GM12801 (cell line): ENCODE data around the gene KCNMA1.

Experiments
- CTCF ChIP-seq: IDR thresholded peaks from one replicate; pipeline ENCODE4 v1.5.1; 2011; ENCODE audit warnings: control low read depth; ENCODE audit not compliant: insufficient read length; ENCODE audit errors: extremely low read depth

KCNMA1 gene

GRCh38 chr10:77251297-77252013 is 386.2 kb downstream of the KCNMA1 start:
- no peak for TF ChIP-seq CTCF

GRCh38 chr10:77249901-77250459 is 387.6 kb downstream of the KCNMA1 start:
- no peak for TF ChIP-seq CTCF

- no peak for TF ChIP-seq CTCF
Measured at GRCh38 chr10:77248104-77248790, 389.4 kb downstream of the KCNMA1 start.

- TF ChIP-seq CTCF = no peak
Measured at GRCh38 chr10:77247031-77247990, 390.3 kb downstream of the KCNMA1 start.

GRCh38 chr10:77245953-77246352 is 391.7 kb downstream of the KCNMA1 start:
- TF ChIP-seq CTCF = no peak

GRCh38 chr10:77244746-77245145 is 392.9 kb downstream of the KCNMA1 start:
- TF ChIP-seq CTCF = no peak

- no peak for TF ChIP-seq CTCF
Measured at GRCh38 chr10:77244286-77244685, 393.3 kb downstream of the KCNMA1 start.
